Sigmoid colon (tissue), 7 donors: Measurements from ENCODE around the gene GBA2. TPM values are rescaled to one million over a fixed set of nuclear protein-coding genes. Genes with fewer than 3 reads are reported as not detected.

Source experiments
- DNase-seq: peaks from one replicate; pipeline ENCODE4 v3.0.0-alpha.2; 2019
- H3K27ac ChIP-seq, 4 donors: fragments of 200-600 bp; sonication (generic); one replicate each; pipeline ENCODE4 v1.5.1; 2016 to 2019; ENCODE audit warnings: mild to moderate bottlenecking in 1 of 4
- H3K27me3 ChIP-seq, 3 donors: fragments of 200-600 bp; sonication (generic); one replicate each; pipeline ENCODE4 v1.5.1; 2019; ENCODE audit warnings: mild to moderate bottlenecking in 1 of 3
- H3K36me3 ChIP-seq, 4 donors: fragments of 200-600 bp; sonication (generic); one replicate each; pipeline ENCODE4 v1.5.1; 2016 to 2019
- H3K4me1 ChIP-seq, 4 donors: fragments of 200-600 bp; sonication (generic); one replicate each; pipeline ENCODE4 v1.5.1; 2017 to 2019
- H3K4me3 ChIP-seq, 4 donors: fragments of 200-600 bp; sonication (generic); one replicate each; pipeline ENCODE4 v1.5.1; 2017 to 2019; ENCODE audit warnings: mild to moderate bottlenecking in 2 of 4, moderate library complexity in 1 of 4
- H3K9me3 ChIP-seq, 4 donors: fragments of 200-600 bp in 3 of 4; sonication (generic) in 3 of 4; one replicate each; pipeline versions ENCODE4 v1.5.1 to v1.6.1; 2013 to 2019
- EP300 ChIP-seq, 4 donors: sonication (generic); formaldehyde crosslinking; IDR thresholded peaks; one replicate each; pipeline ENCODE4 v1.6.1; 2017; ENCODE audit warnings: antibody characterized with exemption in 4 of 4
- POLR2A ChIP-seq, 2 donors: fragments of 450-650 bp; IDR thresholded peaks; one replicate each; pipeline ENCODE4 v1.6.1; 2016; ENCODE audit warnings: antibody characterized with exemption in 2 of 2, mild to moderate bottlenecking in 2 of 2, moderate library complexity in 2 of 2
- POLR2AphosphoS5 ChIP-seq, 4 donors: sonication (generic); formaldehyde crosslinking; IDR thresholded peaks; one replicate each; pipeline ENCODE4 v1.6.1; 2017; ENCODE audit warnings: antibody characterized with exemption in 4 of 4
- WGBS, 2 donors: extraction: QIAGEN DNeasy Blood & Tissue Kit; methylation state at CpG; one replicate each; pipeline ENCODE4 v1.1.7; 2013; 5-methylcytosine and 5-hydroxymethylcytosine counted together
- intact Hi-C: fragments of 100-400 bp; cut with DNase I; formaldehyde crosslinking; loops from one replicate; pipeline ENCODE4 v1.15.1; 2023
- polyA plus RNA-seq, 3 donors: library from polyadenylated mRNA; stranded (reverse); fragments of 200-250 nt; gene quantifications; one replicate each; pipeline ENCODE4 v1.2.3, GENCODE V29; 2013
- total RNA-seq, 4 donors: library from RNA; depleted of rRNA; stranded (reverse); fragments of >200 nt; gene quantifications; one replicate each; pipeline ENCODE4 v1.1.0, GENCODE V29; 2016
- TF ChIP-seq, protein P1 (sequence below), 4 experiments: fragments of 450-650 bp in 3 of 4; fragments of 200-600 bp in 1 of 4; IDR thresholded peaks; one replicate each; pipeline ENCODE4 v1.5.1; 2016 to 2019; ENCODE audit warnings: antibody characterized with exemption in 4 of 4, mild to moderate bottlenecking in 3 of 4, moderate library complexity in 2 of 4
- donor health status: healthy with polysubstance abuse.
- donor health status: Bipolar disorder and iron deficiency.
- donor health status: healthy.

The GBA2 gene
- total and polyA plus RNA-seq, 7 donors: 34.8 to 91.7 (median 58.5) TPM

GRCh38 chr9:35769763-35770162 lies 20.7 kb upstream of the GBA2 start:
- Histone ChIP-seq H3K4me3 (no peak overlapping the region), H3K27me3 (no peaks in the 10 kb centered on the region), H3K4me1 (peaks cover 0 to 20% (median 15%) of the 10 kb centered on the region in 4 donors), H3K36me3 (no peaks in the 10 kb centered on the region), H3K27ac (no peak overlapping the region), H3K9me3 (no peaks in the 10 kb centered on the region)
- TF ChIP-seq EP300 (IDR thresholded peaks at IDR 0.05): no peak
- TF ChIP-seq, protein P1, sequence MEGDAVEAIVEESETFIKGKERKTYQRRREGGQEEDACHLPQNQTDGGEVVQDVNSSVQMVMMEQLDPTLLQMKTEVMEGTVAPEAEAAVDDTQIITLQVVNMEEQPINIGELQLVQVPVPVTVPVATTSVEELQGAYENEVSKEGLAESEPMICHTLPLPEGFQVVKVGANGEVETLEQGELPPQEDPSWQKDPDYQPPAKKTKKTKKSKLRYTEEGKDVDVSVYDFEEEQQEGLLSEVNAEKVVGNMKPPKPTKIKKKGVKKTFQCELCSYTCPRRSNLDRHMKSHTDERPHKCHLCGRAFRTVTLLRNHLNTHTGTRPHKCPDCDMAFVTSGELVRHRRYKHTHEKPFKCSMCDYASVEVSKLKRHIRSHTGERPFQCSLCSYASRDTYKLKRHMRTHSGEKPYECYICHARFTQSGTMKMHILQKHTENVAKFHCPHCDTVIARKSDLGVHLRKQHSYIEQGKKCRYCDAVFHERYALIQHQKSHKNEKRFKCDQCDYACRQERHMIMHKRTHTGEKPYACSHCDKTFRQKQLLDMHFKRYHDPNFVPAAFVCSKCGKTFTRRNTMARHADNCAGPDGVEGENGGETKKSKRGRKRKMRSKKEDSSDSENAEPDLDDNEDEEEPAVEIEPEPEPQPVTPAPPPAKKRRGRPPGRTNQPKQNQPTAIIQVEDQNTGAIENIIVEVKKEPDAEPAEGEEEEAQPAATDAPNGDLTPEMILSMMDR (IDR thresholded peaks at IDR 0.05): no peak
- TF ChIP-seq POLR2A (IDR thresholded peaks at IDR 0.05): no peak
- intact Hi-C loops: no loop called here
- WGBS, 2 donors: 91 to 93% methylated on average over 1 of the region's 1 CpG
- DNase-seq: no peak

DNA sequence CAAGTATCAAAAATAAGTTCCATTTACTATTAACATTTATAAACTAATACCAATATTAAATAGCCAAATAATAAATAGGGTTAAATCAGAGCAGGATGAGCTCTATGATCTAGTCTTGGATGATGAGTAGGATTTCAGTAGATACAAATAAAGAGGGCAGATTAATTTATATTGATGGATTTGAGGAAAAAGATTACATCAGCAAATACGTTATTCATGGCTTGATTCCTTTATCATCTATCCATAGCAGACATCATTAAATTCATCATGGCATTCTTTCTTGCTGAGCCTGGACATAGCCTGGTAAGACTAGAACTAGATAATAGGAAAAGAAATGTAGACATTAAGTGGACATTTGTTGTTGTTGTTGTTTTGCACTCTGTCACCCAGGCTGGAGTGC lies 18.4 kb upstream of the GBA2 start:
- no peak for TF ChIP-seq EP300 (IDR thresholded peaks at IDR 0.05)
- TF ChIP-seq POLR2AphosphoS5 (IDR thresholded peaks at IDR 0.05): no peak
- TF ChIP-seq, protein P1 (IDR thresholded peaks at IDR 0.05): no peak
- no peak for TF ChIP-seq POLR2A (IDR thresholded peaks at IDR 0.05)
- WGBS, 2 donors: 90 to 93% methylated on average over 1 of the region's 1 CpG

DNA sequence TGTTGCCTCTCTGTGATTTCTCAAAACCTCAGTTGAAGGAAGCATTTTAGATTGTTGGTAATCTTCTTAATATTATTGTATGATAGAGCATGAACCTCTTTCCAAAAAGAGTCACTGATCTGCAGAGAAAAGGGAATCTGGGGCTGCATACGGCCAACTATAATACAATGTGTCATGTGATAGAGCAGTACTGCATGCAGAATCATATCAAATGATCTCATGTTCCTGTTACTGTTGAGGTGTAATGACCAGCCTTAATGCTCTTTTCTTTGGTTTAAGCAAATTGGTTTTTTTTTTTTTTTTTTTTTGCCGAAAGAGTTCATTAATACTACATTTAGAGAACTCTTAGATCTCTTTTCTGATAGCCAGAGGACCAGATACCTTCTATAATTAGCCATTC lies 18.0 kb upstream of the GBA2 start:
- no peaks in the 10 kb centered on the region for H3K36me3 ChIP-seq
- DNase-seq: no peak
- no peak overlapping the region for H3K4me3 ChIP-seq
- 83 to 88% methylated on average over 2 of the region's 2 CpGs for WGBS, 2 donors
- H3K9me3 ChIP-seq: no peaks in the 10 kb centered on the region
- no peak overlapping the region for H3K27ac ChIP-seq
- no peaks in the 10 kb centered on the region for H3K27me3 ChIP-seq
- intact Hi-C loops: no loop called here
- TF ChIP-seq, protein P1 (IDR thresholded peaks at IDR 0.05): no peak
- TF ChIP-seq EP300 (IDR thresholded peaks at IDR 0.05) (no peak), POLR2A (IDR thresholded peaks at IDR 0.05) (no peak), POLR2AphosphoS5 (IDR thresholded peaks at IDR 0.05) (no peak)
- H3K4me1 ChIP-seq: peaks cover 0 to 19% (median 15%) of the 10 kb centered on the region in 4 donors

More for the DNA sequence above, 18.4 kb upstream of the GBA2 start:
- Histone ChIP-seq H3K27ac (no peak overlapping the region), H3K27me3 (no peaks in the 10 kb centered on the region), H3K4me3 (no peak overlapping the region), H3K4me1 (peaks cover 0 to 20% (median 15%) of the 10 kb centered on the region in 4 donors), H3K36me3 (no peaks in the 10 kb centered on the region), H3K9me3 (no peaks in the 10 kb centered on the region)
- DNase-seq: no peak
- intact Hi-C loops: no loop called here

DNA sequence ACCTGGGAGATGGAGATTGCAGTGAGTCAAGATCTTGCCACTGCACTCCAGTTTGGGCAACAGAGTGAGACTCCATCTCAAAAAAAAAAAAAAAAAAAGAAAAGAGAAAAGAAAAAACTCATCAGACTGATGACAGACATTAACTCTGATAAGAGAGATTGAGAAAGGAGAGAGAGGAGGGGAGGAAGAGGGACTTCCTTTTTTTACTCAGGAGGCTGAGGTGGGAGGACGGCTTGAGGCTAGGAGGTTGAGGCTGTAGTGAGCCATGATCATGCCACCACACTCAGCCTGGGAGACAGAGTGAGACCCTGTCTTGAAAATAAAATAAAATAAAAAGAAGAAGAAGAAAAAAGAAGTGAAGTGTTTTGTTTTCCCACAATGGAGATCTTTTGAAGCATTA lies 14.8 kb upstream of the GBA2 start:
- intact Hi-C loops: no loop called here
- Histone ChIP-seq H3K27me3 (no peaks in the 10 kb centered on the region), H3K4me3 (no peak overlapping the region), H3K27ac (no peak overlapping the region), H3K9me3 (no peaks in the 10 kb centered on the region), H3K36me3 (no peaks in the 10 kb centered on the region), H3K4me1 (peaks cover 0 to 2% (median 0%) of the 10 kb centered on the region in 4 donors)
- TF ChIP-seq POLR2AphosphoS5 (IDR thresholded peaks at IDR 0.05) (no peak), POLR2A (IDR thresholded peaks at IDR 0.05) (no peak), EP300 (IDR thresholded peaks at IDR 0.05) (no peak)
- TF ChIP-seq, protein P1 (IDR thresholded peaks at IDR 0.05): no peak
- DNase-seq: no peak
- 97 to 98% methylated on average over 1 of the region's 1 CpG for WGBS, 2 donors

- Histone ChIP-seq H3K9me3 (no peaks in the 10 kb centered on the region), H3K4me3 (no peak overlapping the region), H3K4me1 (peaks cover 0 to 9% (median 4%) of the 10 kb centered on the region in 4 donors), H3K36me3 (no peaks in the 10 kb centered on the region), H3K27ac (no peak overlapping the region), H3K27me3 (no peaks in the 10 kb centered on the region)
- 77 to 93% methylated on average over 2 of the region's 2 CpGs for WGBS, 2 donors
- DNase-seq: no peak
- intact Hi-C loops: no loop called here
- TF ChIP-seq POLR2AphosphoS5 (IDR thresholded peaks at IDR 0.05): no peak
- TF ChIP-seq, protein P1 (IDR thresholded peaks at IDR 0.05): no peak
- no peak for TF ChIP-seq EP300 (IDR thresholded peaks at IDR 0.05)
- TF ChIP-seq POLR2A (IDR thresholded peaks at IDR 0.05): no peak
Measured at GRCh38 chr9:35763181-35763580, 14.2 kb upstream of the GBA2 start.
